ENCODE results near the gene CRISP1.
"Not testable (repeated sequence)": the region's sequence is repeated elsewhere in the genome, so short reads cannot be mapped to it uniquely, and the experiment has no call there.

CRISP1 gene

GRCh38 chr6:49841424-49841823 is 24.9 kb downstream of the CRISP1 start:
- DNase-seq (ENCODE audit: low read depth in 4 of 4, low spot score in 1 of 4), result no peak

GRCh38 chr6:49839957-49840356 is 26.4 kb downstream of the CRISP1 start:
- no peak for DNase-seq (ENCODE audit: low read depth in 4 of 4, low spot score in 1 of 4)

- DNase-seq (ENCODE audit: low read depth in 4 of 4, low spot score in 1 of 4), result no peak
Measured at GRCh38 chr6:49839162-49839561, 27.2 kb downstream of the CRISP1 start.

- no peak for DNase-seq (ENCODE audit: low read depth in 4 of 4, low spot score in 1 of 4)
Measured at GRCh38 chr6:49835140-49835539, 31.2 kb downstream of the CRISP1 start.

- DNase-seq (ENCODE audit: low read depth in 4 of 4, low spot score in 1 of 4), result no peak
Measured at GRCh38 chr6:49833386-49833785, 32.9 kb downstream of the CRISP1 start.

GRCh38 chr6:49826743-49827406 is 39.5 kb downstream of the CRISP1 start:
- no peak for DNase-seq (ENCODE audit: low read depth in 4 of 4, low spot score in 1 of 4)

GRCh38 chr6:49815166-49815565 is 51.2 kb downstream of the CRISP1 start:
- no peak for DNase-seq (ENCODE audit: low read depth in 4 of 4, low spot score in 1 of 4)

- no peak for DNase-seq (ENCODE audit: low read depth in 4 of 4, low spot score in 1 of 4)
Measured at GRCh38 chr6:49813248-49813647, 53.1 kb downstream of the CRISP1 start.

GRCh38 chr6:49806145-49806544 is 60.2 kb downstream of the CRISP1 start:
- no peak for DNase-seq (ENCODE audit: low read depth in 4 of 4, low spot score in 1 of 4)

- no peak for DNase-seq (ENCODE audit: low read depth in 4 of 4, low spot score in 1 of 4)
Measured at GRCh38 chr6:49805246-49805645, 61.1 kb downstream of the CRISP1 start.

- no peak for DNase-seq (ENCODE audit: low read depth in 4 of 4, low spot score in 1 of 4)
Measured at GRCh38 chr6:49801525-49801924, 64.8 kb downstream of the CRISP1 start.

- no peak for DNase-seq (ENCODE audit: low read depth in 4 of 4, low spot score in 1 of 4)
Measured at GRCh38 chr6:49799090-49799489, 67.2 kb downstream of the CRISP1 start.

- not testable (repeated sequence) for DNase-seq (ENCODE audit: low read depth in 4 of 4, low spot score in 1 of 4)
Measured at GRCh38 chr6:49796842-49797455, 69.4 kb downstream of the CRISP1 start.

GRCh38 chr6:49790341-49790740 is 76.0 kb downstream of the CRISP1 start:
- DNase-seq (ENCODE audit: low read depth in 4 of 4, low spot score in 1 of 4), result no peak

- no peak for DNase-seq (ENCODE audit: low read depth in 4 of 4, low spot score in 1 of 4)
Measured at GRCh38 chr6:49787176-49787575, 79.2 kb downstream of the CRISP1 start, which contains the start of gene PGK2. TSS of gene PGK2 (minus strand) at chr6:49787285. CDS start at chr6:49787187, 98 bp downstream.

GRCh38 chr6:49784272-49784671 is 82.1 kb downstream of the CRISP1 start:
- no peak for DNase-seq (ENCODE audit: low read depth in 4 of 4, low spot score in 1 of 4)

Measured in stimulated activated CD4-positive, alpha-beta T cell treated with anti-CD3 and anti-CD28 coated beads, Interleukin-1b, Interleukin-23, amount 100 ng/mL, for 24 hours (primary cell).